ENCODE measurements around the gene CD79A. TPM values are rescaled to one million over a fixed set of nuclear protein-coding genes. Genes with fewer than 3 reads are reported as not detected.

The CD79A gene
- polyA plus RNA-seq, 4 donors, result 0.45 to 10.5 (median 4.9) TPM

- 92 to 94% (median 93%) methylated on average over 21 of the region's 21 CpGs for WGBS, 3 donors
- peaks cover 34 to 83% (median 35%) of the 10 kb centered on the region in 3 donors for H3K36me3 ChIP-seq (ENCODE audit: control insufficient read depth in 3 of 3, insufficient read depth in 2 of 3, low read depth in 1 of 3, low read length in 3 of 3)
These were observed 24.8 kb downstream of the CD79A start for GRCh38 chr19:41901707-41902360.

DNA sequence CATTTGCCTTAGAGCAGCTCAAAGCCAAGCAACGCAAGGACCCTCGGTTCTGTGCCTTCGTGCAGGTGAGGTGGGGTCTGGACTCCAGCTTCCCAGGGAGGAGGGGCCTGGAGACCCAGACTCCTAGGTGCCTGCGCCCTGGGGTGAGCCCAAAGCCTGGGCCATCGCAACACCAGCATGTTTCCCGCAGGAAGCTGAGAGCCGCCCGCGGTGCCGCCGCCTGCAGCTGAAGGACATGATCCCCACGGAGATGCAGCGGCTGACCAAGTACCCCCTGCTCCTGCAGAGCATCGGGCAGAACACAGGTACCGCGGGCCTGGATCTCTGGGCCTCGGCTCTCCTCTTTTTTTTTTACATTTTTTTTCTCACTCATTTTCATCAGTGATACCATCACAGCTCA is 25.5 kb downstream of the CD79A start:
- FAIRE-seq, result no peak
- Histone ChIP-seq H3K4me3 (ENCODE audit: low read depth in 1 of 3, low read length in 3 of 3) (no peak overlapping the region), H3K36me3 (ENCODE audit: control insufficient read depth in 3 of 3, insufficient read depth in 2 of 3, low read depth in 1 of 3, low read length in 3 of 3) (peaks cover 30 to 85% (median 36%) of the 10 kb centered on the region in 3 donors), H3K4me1 (ENCODE audit: control insufficient read depth in 3 of 3, insufficient read depth in 2 of 3, low read depth in 1 of 3, low read length in 2 of 3) (peaks cover 0 to 25% (median 0%) of the 10 kb centered on the region in 3 donors), H3K27ac (ENCODE audit: low read depth in 1 of 3, low read length in 2 of 3) (no peak overlapping the region), H3K27me3 (ENCODE audit: control insufficient read depth in 3 of 3, insufficient read depth in 3 of 3, low read length in 3 of 3) (no peaks in the 10 kb centered on the region), H3K9me3 (ENCODE audit: control insufficient read depth in 2 of 2, insufficient read depth in 1 of 2, low read depth in 1 of 2, low read length in 1 of 2) (no peaks in the 10 kb centered on the region)
- WGBS, 3 donors, result 90 to 95% (median 94%) methylated on average over 17 of the region's 17 CpGs
- no peak for DNase-seq

More at GRCh38 chr19:41901707-41902360, 24.8 kb downstream of the CD79A start:
- Histone ChIP-seq H3K27me3 (ENCODE audit: control insufficient read depth in 3 of 3, insufficient read depth in 3 of 3, low read length in 3 of 3) (no peaks in the 10 kb centered on the region), H3K9me3 (ENCODE audit: control insufficient read depth in 2 of 2, insufficient read depth in 1 of 2, low read depth in 1 of 2, low read length in 1 of 2) (no peaks in the 10 kb centered on the region), H3K27ac (ENCODE audit: low read depth in 1 of 3, low read length in 2 of 3) (no peak overlapping the region), H3K4me1 (ENCODE audit: control insufficient read depth in 3 of 3, insufficient read depth in 2 of 3, low read depth in 1 of 3, low read length in 2 of 3) (peaks cover 0 to 25% (median 0%) of the 10 kb centered on the region in 3 donors), H3K4me3 (ENCODE audit: low read depth in 1 of 3, low read length in 3 of 3) (no peak overlapping the region)
- FAIRE-seq (no peak), DNase-seq (no peak)

DNA sequence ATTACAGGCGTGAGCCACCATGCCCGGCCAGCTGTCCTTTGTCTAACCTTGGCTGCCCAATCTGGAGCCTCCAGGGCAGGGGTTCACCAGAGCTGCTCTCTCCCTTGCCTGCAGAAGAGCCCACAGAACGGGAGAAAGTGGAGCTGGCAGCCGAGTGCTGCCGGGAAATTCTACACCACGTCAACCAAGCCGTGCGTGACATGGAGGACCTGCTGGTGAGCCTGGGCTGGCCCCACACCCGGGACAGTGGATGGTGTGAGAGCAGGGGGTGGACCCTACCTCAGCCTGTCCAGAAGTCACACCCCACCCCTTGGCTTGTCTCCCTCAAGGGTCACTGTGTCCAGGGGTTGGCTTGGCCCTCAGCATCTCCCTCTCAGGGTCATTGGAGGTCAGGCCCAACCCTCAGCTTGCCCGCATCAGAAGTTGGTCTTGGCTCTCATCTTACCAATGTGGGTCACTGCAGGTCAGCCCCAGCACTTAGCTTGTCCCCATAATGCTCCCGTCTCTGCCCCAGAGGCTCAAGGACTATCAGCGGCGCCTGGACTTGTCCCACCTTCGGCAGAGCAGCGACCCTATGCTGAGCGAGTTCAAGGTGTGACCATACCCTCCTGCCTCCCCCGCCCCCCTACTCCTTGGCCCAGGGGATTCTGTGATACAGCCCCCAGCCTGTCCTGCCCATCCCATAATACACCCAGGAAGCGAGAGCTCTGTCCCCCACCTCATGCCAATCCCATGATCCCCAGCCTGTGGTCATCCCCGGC is 26.3 kb downstream of the CD79A start:
- peaks cover 26 to 80% (median 36%) of the 10 kb centered on the region in 3 donors for H3K36me3 ChIP-seq (ENCODE audit: control insufficient read depth in 3 of 3, insufficient read depth in 2 of 3, low read depth in 1 of 3, low read length in 3 of 3)
- H3K4me3 ChIP-seq (ENCODE audit: low read depth in 1 of 3, low read length in 3 of 3), result no peak overlapping the region
- DNase-seq, result no peak
- no peak for FAIRE-seq
- H3K27ac ChIP-seq (ENCODE audit: low read depth in 1 of 3, low read length in 2 of 3), result peak overlapping the region in 2 of 3 donors; percentile 68 to 78
- H3K9me3 ChIP-seq (ENCODE audit: control insufficient read depth in 2 of 2, insufficient read depth in 1 of 2, low read depth in 1 of 2, low read length in 1 of 2), result no peaks in the 10 kb centered on the region
- H3K27me3 ChIP-seq (ENCODE audit: control insufficient read depth in 3 of 3, insufficient read depth in 3 of 3, low read length in 3 of 3), result no peaks in the 10 kb centered on the region
- 83 to 88% (median 86%) methylated on average over 19 of the region's 19 CpGs for WGBS, 3 donors
- peaks cover 0 to 25% (median 0%) of the 10 kb centered on the region in 3 donors for H3K4me1 ChIP-seq (ENCODE audit: control insufficient read depth in 3 of 3, insufficient read depth in 2 of 3, low read depth in 1 of 3, low read length in 2 of 3)

GRCh38 chr19:41904118-41904870 is 27.2 kb downstream of the CD79A start:
- no peaks in the 10 kb centered on the region for H3K27me3 ChIP-seq (ENCODE audit: control insufficient read depth in 3 of 3, insufficient read depth in 3 of 3, low read length in 3 of 3)
- peaks cover 26 to 80% (median 33%) of the 10 kb centered on the region in 3 donors for H3K36me3 ChIP-seq (ENCODE audit: control insufficient read depth in 3 of 3, insufficient read depth in 2 of 3, low read depth in 1 of 3, low read length in 3 of 3)
- no peaks in the 10 kb centered on the region for H3K9me3 ChIP-seq (ENCODE audit: control insufficient read depth in 2 of 2, insufficient read depth in 1 of 2, low read depth in 1 of 2, low read length in 1 of 2)
- FAIRE-seq, result no peak
- peak overlapping the region; percentile 64 to 89 (median 80) for H3K27ac ChIP-seq (ENCODE audit: low read depth in 1 of 3, low read length in 2 of 3)
- H3K4me1 ChIP-seq (ENCODE audit: control insufficient read depth in 3 of 3, insufficient read depth in 2 of 3, low read depth in 1 of 3, low read length in 2 of 3), result peaks cover 0 to 25% (median 0%) of the 10 kb centered on the region in 3 donors
- 25 to 63% (median 43%) methylated on average over 28 to 30 of the region's 30 CpGs for WGBS, 3 donors
- H3K4me3 ChIP-seq (ENCODE audit: low read depth in 1 of 3, low read length in 3 of 3), result peak overlapping the region in 2 of 3 donors; percentile 2 to 12
- DNase-seq, result peak; percentile 94 to 98

DNA sequence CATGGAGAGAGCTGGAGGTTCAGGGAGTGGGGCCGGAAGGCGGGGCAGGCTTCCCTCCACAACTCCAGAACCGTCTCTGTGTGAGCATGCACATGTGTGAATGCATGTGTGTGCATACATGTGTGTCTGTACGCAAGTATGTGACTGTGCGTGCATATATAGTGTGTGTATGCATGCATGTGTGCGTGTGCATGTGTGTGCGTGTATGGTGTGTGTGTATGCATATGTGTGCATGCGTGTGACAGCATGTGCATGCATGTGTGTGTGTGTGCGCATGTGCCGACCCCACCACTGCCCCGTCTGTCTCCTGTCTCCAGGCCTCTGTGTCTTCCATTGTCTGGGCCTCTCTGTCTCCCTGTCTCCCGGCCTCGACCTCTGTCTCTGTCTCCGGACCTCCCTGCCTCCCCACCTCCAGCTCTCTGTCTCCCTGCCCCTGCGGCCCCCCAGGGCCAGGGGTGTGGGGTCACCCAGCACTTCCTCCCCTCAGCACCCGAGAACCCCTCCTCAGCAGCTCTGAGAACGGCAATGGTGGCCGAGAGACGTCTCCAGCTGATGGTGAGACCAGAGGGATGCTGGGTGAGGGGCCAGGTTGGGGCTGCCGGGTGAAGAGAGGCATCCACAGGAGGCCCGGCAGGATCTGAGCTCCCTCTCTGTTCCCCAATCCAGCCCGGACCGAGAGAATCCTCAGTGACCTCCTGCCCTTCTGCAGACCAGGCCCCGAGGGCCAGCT is 28.4 kb downstream of the CD79A start:
- WGBS, 3 donors, result 40 to 79% (median 51%) methylated on average over 24 of the region's 24 CpGs
- peak overlapping the region in 2 of 3 donors; percentile 38 to 80 for H3K27ac ChIP-seq (ENCODE audit: low read depth in 1 of 3, low read length in 2 of 3)
- H3K4me3 ChIP-seq (ENCODE audit: low read depth in 1 of 3, low read length in 3 of 3), result peak overlapping the region in 1 of 3 donors; percentile 12
- no peak for FAIRE-seq
- DNase-seq, result no peak
- H3K27me3 ChIP-seq (ENCODE audit: control insufficient read depth in 3 of 3, insufficient read depth in 3 of 3, low read length in 3 of 3), result peaks cover 0 to 3% (median 0%) of the 10 kb centered on the region in 3 donors
- peaks cover 22 to 77% (median 30%) of the 10 kb centered on the region in 3 donors for H3K36me3 ChIP-seq (ENCODE audit: control insufficient read depth in 3 of 3, insufficient read depth in 2 of 3, low read depth in 1 of 3, low read length in 3 of 3)
- peaks cover 0 to 25% (median 0%) of the 10 kb centered on the region in 3 donors for H3K4me1 ChIP-seq (ENCODE audit: control insufficient read depth in 3 of 3, insufficient read depth in 2 of 3, low read depth in 1 of 3, low read length in 2 of 3)
- no peaks in the 10 kb centered on the region for H3K9me3 ChIP-seq (ENCODE audit: control insufficient read depth in 2 of 2, insufficient read depth in 1 of 2, low read depth in 1 of 2, low read length in 1 of 2)

DNA sequence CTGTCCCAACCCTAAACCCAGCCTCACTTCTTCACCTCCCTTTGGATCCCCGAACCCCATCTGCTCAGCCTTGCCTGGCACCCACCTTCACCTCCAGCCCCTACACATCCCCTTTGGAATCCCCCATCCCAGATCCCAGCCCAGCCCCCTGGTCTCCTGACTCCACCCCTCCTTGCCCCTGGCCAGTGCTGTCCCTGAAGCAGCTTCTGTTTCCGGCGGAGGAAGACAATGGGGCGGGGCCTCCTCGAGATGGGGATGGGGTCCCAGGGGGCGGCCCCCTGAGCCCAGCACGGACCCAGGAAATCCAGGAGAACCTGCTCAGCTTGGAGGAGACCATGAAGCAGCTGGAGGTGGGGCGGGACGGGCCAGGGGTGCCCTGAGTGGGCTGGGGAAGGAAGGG is 29.2 kb downstream of the CD79A start:
- 75 to 79% (median 75%) methylated on average over 9 of the region's 9 CpGs for WGBS, 3 donors
- Histone ChIP-seq H3K4me1 (ENCODE audit: control insufficient read depth in 3 of 3, insufficient read depth in 2 of 3, low read depth in 1 of 3, low read length in 2 of 3) (peaks cover 0 to 25% (median 0%) of the 10 kb centered on the region in 3 donors), H3K36me3 (ENCODE audit: control insufficient read depth in 3 of 3, insufficient read depth in 2 of 3, low read depth in 1 of 3, low read length in 3 of 3) (peaks cover 21 to 73% (median 30%) of the 10 kb centered on the region in 3 donors), H3K27me3 (ENCODE audit: control insufficient read depth in 3 of 3, insufficient read depth in 3 of 3, low read length in 3 of 3) (peaks cover 0 to 11% (median under 1%) of the 10 kb centered on the region in 3 donors), H3K4me3 (ENCODE audit: low read depth in 1 of 3, low read length in 3 of 3) (no peak overlapping the region), H3K9me3 (ENCODE audit: control insufficient read depth in 2 of 2, insufficient read depth in 1 of 2, low read depth in 1 of 2, low read length in 1 of 2) (no peaks in the 10 kb centered on the region), H3K27ac (ENCODE audit: low read depth in 1 of 3, low read length in 2 of 3) (no peak overlapping the region)
- FAIRE-seq (no peak), DNase-seq (no peak)

DNA sequence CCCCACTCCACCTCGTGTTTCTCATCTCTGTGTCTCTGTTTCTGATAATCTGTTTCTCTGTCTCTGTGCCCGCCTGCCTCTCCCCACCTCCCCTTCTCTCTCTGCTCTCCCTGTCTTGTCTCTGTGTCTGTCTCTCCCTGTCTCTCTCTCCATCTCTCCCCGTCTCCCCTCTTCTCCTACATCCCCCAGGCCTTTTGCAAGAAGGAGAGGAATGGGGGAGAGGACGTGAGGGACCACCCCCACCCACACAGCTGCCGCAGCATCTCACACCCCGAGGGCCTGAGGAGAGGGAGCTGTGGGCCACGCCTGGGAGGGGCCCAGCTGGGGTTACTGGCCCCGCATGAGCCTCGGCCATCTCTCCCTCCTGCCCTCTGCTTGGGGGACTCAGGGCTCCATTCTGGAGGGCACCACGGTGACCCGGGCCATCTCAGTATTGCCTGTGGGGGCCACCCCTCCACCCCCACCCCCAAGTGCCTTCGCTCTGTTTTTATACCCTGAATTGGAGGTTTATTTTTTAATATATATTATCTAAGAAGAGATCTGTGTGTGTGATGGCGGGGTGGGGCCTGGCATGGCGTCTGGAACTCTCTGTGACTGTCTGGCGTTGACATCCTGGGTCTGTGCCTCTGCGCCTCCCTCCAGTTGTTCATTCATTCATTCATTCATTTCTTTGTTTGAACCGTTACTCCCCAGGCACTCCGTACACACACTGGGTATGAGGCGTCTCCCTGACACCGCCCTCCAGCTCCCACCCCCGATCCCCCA is 30.0 kb downstream of the CD79A start:
- no peak for DNase-seq
- 70 to 76% (median 75%) methylated on average over 21 of the region's 21 CpGs for WGBS, 3 donors
- Histone ChIP-seq H3K36me3 (ENCODE audit: control insufficient read depth in 3 of 3, insufficient read depth in 2 of 3, low read depth in 1 of 3, low read length in 3 of 3) (peaks cover 17 to 65% (median 25%) of the 10 kb centered on the region in 3 donors), H3K27ac (ENCODE audit: low read depth in 1 of 3, low read length in 2 of 3) (no peak overlapping the region), H3K9me3 (ENCODE audit: control insufficient read depth in 2 of 2, insufficient read depth in 1 of 2, low read depth in 1 of 2, low read length in 1 of 2) (no peaks in the 10 kb centered on the region), H3K27me3 (ENCODE audit: control insufficient read depth in 3 of 3, insufficient read depth in 3 of 3, low read length in 3 of 3) (peaks cover 4 to 19% (median 6%) of the 10 kb centered on the region in 3 donors), H3K4me1 (ENCODE audit: control insufficient read depth in 3 of 3, insufficient read depth in 2 of 3, low read depth in 1 of 3, low read length in 2 of 3) (peaks cover 0 to 25% (median 0%) of the 10 kb centered on the region in 3 donors), H3K4me3 (ENCODE audit: low read depth in 1 of 3, low read length in 3 of 3) (no peak overlapping the region)
- no peak for FAIRE-seq
